ENCODE results near the gene GRM8.

The GRM8 gene

GRCh38 chr7:127208351-127208750, 44.4 kb downstream of the GRM8 start:
- H3K9me2 ChIP-seq (replicated peaks; ENCODE audit: control insufficient read depth, low read length), result no peaks in the 10 kb centered on the region

GRCh38 chr7:127207806-127208205, 44.9 kb downstream of the GRM8 start:
- Histone ChIP-seq H3F3A (ENCODE audit: control insufficient read depth, insufficient read depth) (no peaks in the 10 kb centered on the region), H3K9me3 (ENCODE audit: control insufficient read depth, insufficient read depth, low read length) (no peaks in the 10 kb centered on the region), H4K20me1 (ENCODE audit: control insufficient read depth, insufficient read depth, low read depth, low read length) (no peaks in the 10 kb centered on the region), H3K36me3 (ENCODE audit: control insufficient read depth, low read length) (no peaks in the 10 kb centered on the region), H3K4me3 (ENCODE audit: low read length) (no peak overlapping the region), H3K27me3 (ENCODE audit: control insufficient read depth, low read length) (peaks cover 13% of the 10 kb centered on the region), H3K4me1 (ENCODE audit: control insufficient read depth, low read length) (no peaks in the 10 kb centered on the region), H3K27ac (ENCODE audit: low read depth, low read length) (no peak overlapping the region), H3K79me2 (ENCODE audit: control insufficient read depth, low read length) (no peaks in the 10 kb centered on the region), H3K9me2 (replicated peaks; ENCODE audit: control insufficient read depth, low read length) (no peaks in the 10 kb centered on the region), H3K4me2 (ENCODE audit: low read length) (no peak overlapping the region)
- no peak for TF ChIP-seq EZH2phosphoT487 (IDR thresholded peaks at IDR 0.05; ENCODE audit: borderline replicate concordance, low read length)
- no peak for TF ChIP-seq CTCF (IDR thresholded peaks at IDR 0.05; ENCODE audit: low read depth, low read length, poor library complexity, severe bottlenecking)

More at GRCh38 chr7:127208351-127208750, 44.4 kb downstream of the GRM8 start:
- Histone ChIP-seq H4K20me1 (ENCODE audit: control insufficient read depth, insufficient read depth, low read depth, low read length) (no peaks in the 10 kb centered on the region), H3K9me3 (ENCODE audit: control insufficient read depth, insufficient read depth, low read length) (no peaks in the 10 kb centered on the region), H3K4me1 (ENCODE audit: control insufficient read depth, low read length) (no peaks in the 10 kb centered on the region), H3K27me3 (ENCODE audit: control insufficient read depth, low read length) (peaks cover 13% of the 10 kb centered on the region), H3F3A (ENCODE audit: control insufficient read depth, insufficient read depth) (no peaks in the 10 kb centered on the region), H3K4me2 (ENCODE audit: low read length) (no peak overlapping the region), H3K4me3 (ENCODE audit: low read length) (no peak overlapping the region), H3K36me3 (ENCODE audit: control insufficient read depth, low read length) (no peaks in the 10 kb centered on the region), H3K79me2 (ENCODE audit: control insufficient read depth, low read length) (no peaks in the 10 kb centered on the region), H3K27ac (ENCODE audit: low read depth, low read length) (no peak overlapping the region)
- no peak for TF ChIP-seq EZH2phosphoT487 (IDR thresholded peaks at IDR 0.05; ENCODE audit: borderline replicate concordance, low read length)
- TF ChIP-seq CTCF (IDR thresholded peaks at IDR 0.05; ENCODE audit: low read depth, low read length, poor library complexity, severe bottlenecking), result no peak

GRCh38 chr7:127207230-127207629, 45.5 kb downstream of the GRM8 start:
- H3K4me2 ChIP-seq (ENCODE audit: low read length), result no peak overlapping the region
- H4K20me1 ChIP-seq (ENCODE audit: control insufficient read depth, insufficient read depth, low read depth, low read length), result no peaks in the 10 kb centered on the region
- no peaks in the 10 kb centered on the region for H3K36me3 ChIP-seq (ENCODE audit: control insufficient read depth, low read length)
- no peak overlapping the region for H3K27ac ChIP-seq (ENCODE audit: low read depth, low read length)
- no peak overlapping the region for H3K4me3 ChIP-seq (ENCODE audit: low read length)
- H3K4me1 ChIP-seq (ENCODE audit: control insufficient read depth, low read length), result no peaks in the 10 kb centered on the region
- H3F3A ChIP-seq (ENCODE audit: control insufficient read depth, insufficient read depth), result no peaks in the 10 kb centered on the region
- no peaks in the 10 kb centered on the region for H3K79me2 ChIP-seq (ENCODE audit: control insufficient read depth, low read length)
- no peaks in the 10 kb centered on the region for H3K9me3 ChIP-seq (ENCODE audit: control insufficient read depth, insufficient read depth, low read length)
- TF ChIP-seq CTCF (IDR thresholded peaks at IDR 0.05; ENCODE audit: low read depth, low read length, poor library complexity, severe bottlenecking), result no peak
- TF ChIP-seq EZH2phosphoT487 (IDR thresholded peaks at IDR 0.05; ENCODE audit: borderline replicate concordance, low read length), result no peak
- peaks cover 13% of the 10 kb centered on the region for H3K27me3 ChIP-seq (ENCODE audit: control insufficient read depth, low read length)
- H3K9me2 ChIP-seq (replicated peaks; ENCODE audit: control insufficient read depth, low read length), result no peaks in the 10 kb centered on the region

- Histone ChIP-seq H3K27me3 (ENCODE audit: control insufficient read depth, low read length) (no peaks in the 10 kb centered on the region), H3K9me3 (ENCODE audit: control insufficient read depth, insufficient read depth, low read length) (no peaks in the 10 kb centered on the region), H3K9me2 (replicated peaks; ENCODE audit: control insufficient read depth, low read length) (no peaks in the 10 kb centered on the region), H3K4me2 (ENCODE audit: low read length) (no peak overlapping the region), H3K27ac (ENCODE audit: low read depth, low read length) (no peak overlapping the region), H4K20me1 (ENCODE audit: control insufficient read depth, insufficient read depth, low read depth, low read length) (no peaks in the 10 kb centered on the region), H3F3A (ENCODE audit: control insufficient read depth, insufficient read depth) (no peaks in the 10 kb centered on the region), H3K4me1 (ENCODE audit: control insufficient read depth, low read length) (no peaks in the 10 kb centered on the region), H3K79me2 (ENCODE audit: control insufficient read depth, low read length) (no peaks in the 10 kb centered on the region), H3K4me3 (ENCODE audit: low read length) (no peak overlapping the region), H3K36me3 (ENCODE audit: control insufficient read depth, low read length) (no peaks in the 10 kb centered on the region)
- TF ChIP-seq EZH2phosphoT487 (IDR thresholded peaks at IDR 0.05; ENCODE audit: borderline replicate concordance, low read length) (no peak), CTCF (IDR thresholded peaks at IDR 0.05; ENCODE audit: low read depth, low read length, poor library complexity, severe bottlenecking) (no peak)
Observed at GRCh38 chr7:127194571-127194970, 58.2 kb downstream of the GRM8 start.
